ENCODE data around the gene NR3C1.

- TF ChIP-seq FOXM1 (IDR thresholded peaks at IDR 0.05; ENCODE audit: borderline replicate concordance) = no peak
- no peak for TF ChIP-seq FOXA1 (IDR thresholded peaks at IDR 0.05)
- TF ChIP-seq NFRKB (IDR thresholded peaks at IDR 0.05) = no peak
- TF ChIP-seq, protein P1, sequence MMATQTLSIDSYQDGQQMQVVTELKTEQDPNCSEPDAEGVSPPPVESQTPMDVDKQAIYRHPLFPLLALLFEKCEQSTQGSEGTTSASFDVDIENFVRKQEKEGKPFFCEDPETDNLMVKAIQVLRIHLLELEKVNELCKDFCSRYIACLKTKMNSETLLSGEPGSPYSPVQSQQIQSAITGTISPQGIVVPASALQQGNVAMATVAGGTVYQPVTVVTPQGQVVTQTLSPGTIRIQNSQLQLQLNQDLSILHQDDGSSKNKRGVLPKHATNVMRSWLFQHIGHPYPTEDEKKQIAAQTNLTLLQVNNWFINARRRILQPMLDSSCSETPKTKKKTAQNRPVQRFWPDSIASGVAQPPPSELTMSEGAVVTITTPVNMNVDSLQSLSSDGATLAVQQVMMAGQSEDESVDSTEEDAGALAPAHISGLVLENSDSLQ (IDR thresholded peaks at IDR 0.05) = no peak
- TF ChIP-seq SP1 (IDR thresholded peaks at IDR 0.05) = no peak
- TF ChIP-seq SUZ12 (IDR thresholded peaks at IDR 0.05) = no peak
- TF ChIP-seq ELF4 (IDR thresholded peaks at IDR 0.05) = no peak
- TF ChIP-seq FOXK2 (IDR thresholded peaks at IDR 0.05) = no peak
Observed at GRCh38 chr5:143243103-143243502, 160.4 kb downstream of the NR3C1 start.

Data from HEK293T (cell line).